ENCODE data around the gene RPAP2.
"Not testable (repeated sequence)": the region's sequence is repeated elsewhere in the genome, so short reads cannot be mapped to it uniquely, and the experiment has no call there.

- not testable (repeated sequence) for TF ChIP-seq CTCF (conservative IDR thresholded peaks at IDR 0.05; ENCODE audit: low read depth, low read length); EZH2 (IDR thresholded peaks at IDR 0.05; ENCODE audit: borderline replicate concordance, low read depth, low read length, poor library complexity, severe bottlenecking)
These were observed 79.1 kb downstream of the RPAP2 start for GRCh38 chr1:92377991-92378390.

All from A673 (cell line).